ENCODE measurements around the gene ADAMTS17. TPM values are rescaled to one million over a fixed set of nuclear protein-coding genes. Genes with fewer than 3 reads are reported as not detected.

ADAMTS17 gene
- total and polyA plus RNA-seq, 9 of the 15 experiments (the other 6 are each of a cell fraction or from before 2014, with no cell fraction given), result 0.01 to 0.14 (median 0.07) TPM; not detected in 6

GRCh38 chr15:100263721-100264455 lies 77.9 kb downstream of the ADAMTS17 start:
- Histone ChIP-seq H3K36me3 (ENCODE audit: control insufficient read depth, insufficient read depth, low read length) (no peaks in the 10 kb centered on the region), H3K4me3 (no peak overlapping the region), H3K79me2 (ENCODE audit: control insufficient read depth, insufficient read depth, low read length) (no peaks in the 10 kb centered on the region), H3K27ac (ENCODE audit: extremely low read depth, low read depth, low read length) (no peak overlapping the region), H3K9ac (ENCODE audit: insufficient read depth in 1 of 2, low read depth in 2 of 2, low read length in 2 of 2) (no peak overlapping the region), H3K9me1 (ENCODE audit: control insufficient read depth, insufficient read depth, low read length) (no peaks in the 10 kb centered on the region), H3K27me3 (ENCODE audit: control insufficient read depth in 2 of 2, insufficient read depth in 2 of 2, low read length in 2 of 2) (peaks cover 12 to 47% of the 10 kb centered on the region in 2 experiments; a peak in 3 of 5 replicates), H3K9me3 (replicated peaks; ENCODE audit: control insufficient read depth, insufficient read depth, low read depth, low read length) (no peaks in the 10 kb centered on the region), H4K20me1 (replicated peaks; ENCODE audit: control insufficient read depth, insufficient read depth, low read length) (no peaks in the 10 kb centered on the region), H3K4me1 (replicated peaks in 1 of 2; ENCODE audit: control insufficient read depth in 2 of 2, insufficient read depth in 2 of 2, low read length in 2 of 2) (no peaks in the 10 kb centered on the region), H2AFZ (ENCODE audit: low read depth, low read length) (no peak overlapping the region), H3K4me2 (ENCODE audit: insufficient read depth, low read length) (no peak overlapping the region)
- TF ChIP-seq NFIC (IDR thresholded peaks at IDR 0.05), result no peak
- TF ChIP-seq CSDE1 (IDR thresholded peaks at IDR 0.05), result no peak
- no peak for TF ChIP-seq CBFA2T2 (conservative IDR thresholded peaks at IDR 0.05)
- no peak for TF ChIP-seq WHSC1 (IDR thresholded peaks at IDR 0.05; ENCODE audit: low read length)
- TF ChIP-seq NBN (IDR thresholded peaks at IDR 0.05; ENCODE audit: low read depth), result no peak
- no peak for TF ChIP-seq HNRNPH1 (optimal IDR thresholded peaks at IDR 0.05; ENCODE audit: low read depth, low read length)
- no peak for TF ChIP-seq RFX7 (CRISPR knock-in tag; IDR thresholded peaks at IDR 0.05)
- no peak for TF ChIP-seq GABPA (tag; conservative IDR thresholded peaks at IDR 0.05; ENCODE audit: low read depth)
- no peak for TF ChIP-seq MBD2 (IDR thresholded peaks at IDR 0.05; ENCODE audit: borderline replicate concordance, low read depth)
- no peak for TF ChIP-seq MAZ (CRISPR knock-in tag; conservative IDR thresholded peaks at IDR 0.05 in 1 of 2, IDR thresholded peaks at IDR 0.05 in 1 of 2)
- TF ChIP-seq PKNOX1 (IDR thresholded peaks at IDR 0.05), result no peak
- no peak for TF ChIP-seq PRMT5 (CRISPR knock-in tag; IDR thresholded peaks at IDR 0.05)
- no peak for TF ChIP-seq MCM7 (IDR thresholded peaks at IDR 0.05)
- TF ChIP-seq FIP1L1 (IDR thresholded peaks at IDR 0.05; ENCODE audit: low read depth, low read length, poor library complexity, severe bottlenecking), result no peak
- no peak for TF ChIP-seq MAFF (IDR thresholded peaks at IDR 0.05; ENCODE audit: low read length)
- no peak for TF ChIP-seq KLF6 (CRISPR knock-in tag; IDR thresholded peaks at IDR 0.05; ENCODE audit: borderline replicate concordance)
- no peak for TF ChIP-seq KLF10 (CRISPR knock-in tag; IDR thresholded peaks at IDR 0.05)
- TF ChIP-seq NFE2 (IDR thresholded peaks at IDR 0.05; ENCODE audit: low read depth), result no peak
- no peak for TF ChIP-seq HEY1 (CRISPR knock-in tag; IDR thresholded peaks at IDR 0.05; ENCODE audit: borderline replicate concordance)
- DNase-seq (ENCODE audit: extremely low read depth in 1 of 4, low spot score in 3 of 4) (no peak), FAIRE-seq (no peak), ATAC-seq (no peak)
- ChIA-PET CTCF (ENCODE audit: low intra/inter-chr PET ratio) (no interaction called here), POLR2A (interaction anchor here (0.6 kb wide), 2 partner anchors 35 to 43 kb away, joined by 3 to 4 read pairs; no protein-coding TSS in a partner anchor)
- 0% methylated on average over 14 of the region's 14 CpGs for WGBS (ENCODE audit: insufficient coverage, low coverage, missing lambda C conversion rate)
- BruUV-seq (replicated peaks), result no TSS peak
- in situ Hi-C loops (cut with MboI), result no loop called here
- intact Hi-C loops (cut with micrococcal nuclease), result no loop called here
